Measurements from ENCODE around the gene SBF2. TPM values are rescaled to one million over a fixed set of nuclear protein-coding genes. Genes with fewer than 3 reads are reported as not detected.

SBF2 gene
- total and polyA plus RNA-seq, 3 donors from 2014 or later: 27.8 to 52.8 (median 48.7) TPM

DNA sequence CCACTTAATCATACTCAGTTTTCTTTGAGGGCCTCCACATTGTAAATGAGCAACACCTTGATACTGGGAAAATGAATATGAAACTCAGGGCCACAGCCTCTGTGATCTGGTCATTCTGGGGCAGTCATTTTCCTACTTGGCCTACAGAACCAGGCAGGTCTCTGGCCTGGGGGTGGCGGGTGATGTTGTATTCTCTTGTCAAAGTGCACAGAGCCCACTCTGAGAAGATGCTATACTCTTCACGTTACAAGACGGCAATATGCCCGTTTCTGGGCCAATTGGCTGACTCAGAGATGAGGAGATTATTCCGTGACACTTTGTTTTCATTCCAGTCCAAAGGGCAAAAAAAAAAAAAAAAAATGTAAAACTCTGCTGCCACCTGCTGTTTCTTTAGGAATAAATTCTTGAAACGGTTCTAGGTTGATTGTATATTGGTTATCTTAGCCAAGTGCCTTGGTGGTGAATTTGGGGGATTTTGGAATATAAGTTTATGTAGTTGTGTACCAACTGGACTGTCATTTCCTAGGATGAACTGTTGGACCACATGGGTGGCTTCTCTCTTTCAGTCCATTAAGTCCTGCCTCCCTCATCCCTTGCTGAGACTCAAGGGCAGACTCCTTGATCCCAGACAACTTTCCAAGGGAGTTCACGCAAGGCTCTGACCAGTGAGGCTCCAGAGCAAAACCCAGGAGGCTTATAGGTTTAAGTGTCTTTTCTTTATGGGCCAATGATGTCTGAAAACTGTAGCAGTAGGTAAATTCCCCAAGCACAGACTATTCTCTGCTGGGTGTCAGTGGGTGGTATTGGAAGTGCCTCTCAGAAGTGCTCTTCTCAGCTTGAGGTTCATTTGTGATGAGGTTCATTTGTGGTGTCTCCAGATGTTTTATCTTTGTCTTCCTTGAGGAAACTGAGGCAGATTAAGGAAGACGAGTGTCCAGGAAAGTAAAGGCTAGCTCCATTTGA, 29.1 kb upstream of the SBF2 start:
- 39% methylated on average over 8 of the region's 8 CpGs for WGBS, 2 donors
- intact Hi-C loops (cut with DNase I; ENCODE audit: low total_unique reads): no loop called here
- Histone ChIP-seq H3K4me3 (no peak overlapping the region), H3K27me3 (no peaks in the 10 kb centered on the region), H3K4me1 (peaks cover 26% of the 10 kb centered on the region), H3K27ac (peak overlapping the region in 1 of 2 donors; percentile 54), H3K9me3 (no peaks in the 10 kb centered on the region), H3K36me3 (ENCODE audit: low read depth, missing control alignments) (no peaks in the 10 kb centered on the region)
- no peak for DNase-seq
- TF ChIP-seq POLR2A (IDR thresholded peaks at IDR 0.05): no peak
- TF ChIP-seq, protein P1, sequence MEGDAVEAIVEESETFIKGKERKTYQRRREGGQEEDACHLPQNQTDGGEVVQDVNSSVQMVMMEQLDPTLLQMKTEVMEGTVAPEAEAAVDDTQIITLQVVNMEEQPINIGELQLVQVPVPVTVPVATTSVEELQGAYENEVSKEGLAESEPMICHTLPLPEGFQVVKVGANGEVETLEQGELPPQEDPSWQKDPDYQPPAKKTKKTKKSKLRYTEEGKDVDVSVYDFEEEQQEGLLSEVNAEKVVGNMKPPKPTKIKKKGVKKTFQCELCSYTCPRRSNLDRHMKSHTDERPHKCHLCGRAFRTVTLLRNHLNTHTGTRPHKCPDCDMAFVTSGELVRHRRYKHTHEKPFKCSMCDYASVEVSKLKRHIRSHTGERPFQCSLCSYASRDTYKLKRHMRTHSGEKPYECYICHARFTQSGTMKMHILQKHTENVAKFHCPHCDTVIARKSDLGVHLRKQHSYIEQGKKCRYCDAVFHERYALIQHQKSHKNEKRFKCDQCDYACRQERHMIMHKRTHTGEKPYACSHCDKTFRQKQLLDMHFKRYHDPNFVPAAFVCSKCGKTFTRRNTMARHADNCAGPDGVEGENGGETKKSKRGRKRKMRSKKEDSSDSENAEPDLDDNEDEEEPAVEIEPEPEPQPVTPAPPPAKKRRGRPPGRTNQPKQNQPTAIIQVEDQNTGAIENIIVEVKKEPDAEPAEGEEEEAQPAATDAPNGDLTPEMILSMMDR (IDR thresholded peaks at IDR 0.05): peak; percentile 35 to 58 (median 58)

DNA sequence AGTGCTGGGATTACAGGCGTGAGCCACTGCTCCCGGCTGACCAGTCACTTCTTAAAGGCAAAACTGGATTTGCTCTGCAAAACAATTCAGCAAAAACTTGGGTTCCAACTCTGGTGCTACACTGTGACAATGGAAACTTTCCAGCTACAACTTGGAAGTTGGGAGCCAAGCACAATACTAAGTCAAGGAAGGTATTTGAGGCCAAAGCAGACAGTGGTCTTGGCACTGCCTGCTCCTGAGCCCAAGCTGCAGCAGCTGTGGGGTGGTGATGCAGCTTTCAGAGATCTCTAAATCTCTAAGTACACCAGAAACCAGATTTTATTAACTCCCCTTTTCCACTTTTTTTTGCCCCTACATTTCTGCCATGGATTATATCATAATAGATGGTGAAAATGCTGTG, 28.4 kb upstream of the SBF2 start:
- intact Hi-C loops (cut with DNase I; ENCODE audit: low total_unique reads): no loop called here
- no peak for DNase-seq
- Histone ChIP-seq H3K36me3 (ENCODE audit: low read depth, missing control alignments) (no peaks in the 10 kb centered on the region), H3K4me3 (no peak overlapping the region), H3K27me3 (no peaks in the 10 kb centered on the region), H3K9me3 (no peaks in the 10 kb centered on the region), H3K4me1 (peaks cover 24% of the 10 kb centered on the region), H3K27ac (peak overlapping the region in 1 of 2 donors; percentile 54)
- 52 to 82% methylated on average over 2 of the region's 2 CpGs for WGBS, 2 donors
- TF ChIP-seq POLR2A (IDR thresholded peaks at IDR 0.05): no peak
- TF ChIP-seq, protein P1 (IDR thresholded peaks at IDR 0.05): no peak

DNA sequence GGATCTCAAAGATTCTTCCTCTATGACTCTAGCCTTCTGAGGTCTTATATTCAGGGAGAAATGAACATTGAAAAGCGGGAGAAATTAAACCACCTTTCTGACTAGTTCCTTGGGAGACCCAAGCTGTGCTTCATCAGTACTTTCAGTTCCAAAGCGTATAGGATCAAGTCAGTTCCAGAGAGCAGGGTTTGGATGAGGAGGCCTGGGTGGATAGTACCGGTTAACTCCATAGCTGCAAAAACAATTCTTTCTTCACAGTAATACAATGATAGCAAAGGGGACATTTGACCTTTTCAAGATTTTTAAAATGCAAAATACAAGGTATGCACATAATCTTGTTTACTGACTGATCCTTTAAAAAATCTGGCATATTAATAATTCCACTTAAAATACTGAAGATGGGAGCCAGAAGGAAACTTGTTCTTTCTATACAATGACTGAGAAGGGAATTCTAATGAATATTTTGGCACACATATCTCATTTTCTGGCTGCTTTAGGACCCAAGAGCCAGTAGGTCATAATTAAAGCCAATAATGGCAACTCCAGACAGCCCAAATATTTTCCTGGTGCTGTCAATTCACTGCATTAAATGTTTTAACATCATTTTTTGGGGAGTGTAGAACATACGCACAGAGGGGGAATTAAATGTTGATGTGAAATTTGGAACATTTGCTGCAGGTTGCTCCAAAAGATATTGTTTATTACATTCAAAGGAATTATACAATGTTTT, 26.9 kb upstream of the SBF2 start:
- Histone ChIP-seq H3K4me3 (no peak overlapping the region), H3K4me1 (peaks cover 18% of the 10 kb centered on the region), H3K9me3 (no peaks in the 10 kb centered on the region), H3K36me3 (ENCODE audit: low read depth, missing control alignments) (no peaks in the 10 kb centered on the region), H3K27ac (no peak overlapping the region), H3K27me3 (no peaks in the 10 kb centered on the region)
- whole genome bisulfite sequencing, 2 donors: 59 to 61% methylated on average over 4 of the region's 4 CpGs
- no peak for TF ChIP-seq POLR2A (IDR thresholded peaks at IDR 0.05)
- TF ChIP-seq, protein P1 (IDR thresholded peaks at IDR 0.05): no peak
- DNase-seq: no peak
- intact Hi-C loops (cut with DNase I; ENCODE audit: low total_unique reads): no loop called here

DNA sequence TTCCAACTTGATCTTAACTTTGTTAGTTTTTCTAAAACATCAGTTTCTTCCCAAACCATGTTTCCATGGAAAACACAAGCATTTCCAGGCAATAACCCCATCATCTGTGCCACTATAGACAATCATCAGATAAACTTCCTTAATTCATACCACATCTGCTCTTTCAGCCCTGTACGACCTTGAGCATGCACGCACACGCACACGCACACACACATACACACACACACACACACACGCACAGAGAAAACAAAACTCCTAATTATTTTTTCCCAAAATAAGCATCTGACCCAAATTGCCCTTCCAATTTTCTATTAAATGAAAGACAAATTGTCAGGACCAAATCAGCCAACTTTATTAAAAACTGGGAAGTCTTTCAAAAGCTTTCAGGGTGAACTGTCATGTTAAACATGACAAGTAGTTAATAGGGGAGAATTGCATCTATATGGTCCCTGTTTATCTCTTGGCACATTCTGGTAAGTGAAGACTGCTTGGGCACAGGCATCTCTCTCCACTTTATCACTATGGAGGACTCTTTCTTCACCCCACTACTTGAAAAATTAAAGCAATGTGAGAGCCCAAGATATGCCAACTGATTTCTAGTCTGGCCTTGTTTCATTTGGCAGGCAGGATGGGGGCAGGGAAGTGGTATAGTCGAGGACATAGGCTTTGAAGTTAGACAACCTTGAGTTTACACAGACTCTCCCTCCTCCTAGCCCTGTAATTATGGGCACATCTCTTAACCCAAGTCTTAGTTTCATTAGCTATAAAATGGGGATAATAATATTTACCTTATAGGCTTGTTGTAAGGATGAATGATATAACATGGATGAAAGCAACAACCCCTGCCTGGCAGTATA, 25.9 kb upstream of the SBF2 start:
- no peak overlapping the region for H3K27ac ChIP-seq
- TF ChIP-seq, protein P1 (IDR thresholded peaks at IDR 0.05): no peak
- TF ChIP-seq POLR2A (IDR thresholded peaks at IDR 0.05): no peak
- H3K9me3 ChIP-seq: no peaks in the 10 kb centered on the region
- H3K36me3 ChIP-seq (ENCODE audit: low read depth, missing control alignments): no peaks in the 10 kb centered on the region
- no peaks in the 10 kb centered on the region for H3K27me3 ChIP-seq
- 40 to 54% methylated on average over 6 of the region's 6 CpGs for WGBS, 2 donors
- H3K4me1 ChIP-seq: peaks cover 12% of the 10 kb centered on the region
- no peak for DNase-seq
- H3K4me3 ChIP-seq: no peak overlapping the region
- intact Hi-C loops (cut with DNase I; ENCODE audit: low total_unique reads): no loop called here
